B cell (primary cell): ENCODE data around the gene RTN4IP1.

Experiments used
- EZH2 ChIP-seq: IDR thresholded peaks from 2 replicates; pipeline ENCODE4 v1.6.1; 2012; ENCODE audit warnings: borderline replicate concordance, low read depth, mild to moderate bottlenecking, moderate library complexity, low read length; ENCODE audit not compliant: insufficient read depth, poor library complexity, severe bottlenecking
- TF ChIP-seq, protein P1 (sequence below): fragments of 200-600 bp; IDR thresholded peaks from one replicate; pipeline ENCODE4 v1.8.0; 2022; ENCODE audit warnings: antibody characterized with exemption, mild to moderate bottlenecking

DNA sequence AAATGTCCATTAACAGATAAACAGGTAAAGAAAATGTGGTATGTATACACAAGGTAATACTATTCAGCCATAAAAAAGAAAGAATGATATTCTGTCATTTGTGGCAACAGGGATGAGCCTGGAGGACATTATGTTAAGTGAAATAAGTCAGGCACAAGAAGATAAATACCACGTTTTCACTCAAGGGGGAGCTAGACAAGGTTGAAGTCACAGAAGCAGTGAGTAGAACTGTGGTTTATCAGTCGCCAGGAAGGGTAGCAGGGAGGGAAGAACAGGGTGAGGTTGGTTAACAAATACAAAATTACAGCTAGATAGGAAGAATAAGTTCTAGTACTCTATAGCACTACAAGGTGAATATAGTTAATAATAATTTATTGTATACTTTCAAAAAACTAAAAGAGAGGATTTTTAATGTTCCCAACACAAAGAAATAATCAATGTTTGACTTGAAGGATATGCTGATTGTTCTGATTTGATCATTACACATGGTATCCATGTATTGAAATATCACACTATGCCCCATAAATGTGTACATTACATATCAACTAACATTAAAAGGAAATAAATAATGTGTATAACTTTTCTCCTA lies 21.1 kb downstream of the RTN4IP1 start:
- TF ChIP-seq EZH2 = no peak
- TF ChIP-seq, protein P1, sequence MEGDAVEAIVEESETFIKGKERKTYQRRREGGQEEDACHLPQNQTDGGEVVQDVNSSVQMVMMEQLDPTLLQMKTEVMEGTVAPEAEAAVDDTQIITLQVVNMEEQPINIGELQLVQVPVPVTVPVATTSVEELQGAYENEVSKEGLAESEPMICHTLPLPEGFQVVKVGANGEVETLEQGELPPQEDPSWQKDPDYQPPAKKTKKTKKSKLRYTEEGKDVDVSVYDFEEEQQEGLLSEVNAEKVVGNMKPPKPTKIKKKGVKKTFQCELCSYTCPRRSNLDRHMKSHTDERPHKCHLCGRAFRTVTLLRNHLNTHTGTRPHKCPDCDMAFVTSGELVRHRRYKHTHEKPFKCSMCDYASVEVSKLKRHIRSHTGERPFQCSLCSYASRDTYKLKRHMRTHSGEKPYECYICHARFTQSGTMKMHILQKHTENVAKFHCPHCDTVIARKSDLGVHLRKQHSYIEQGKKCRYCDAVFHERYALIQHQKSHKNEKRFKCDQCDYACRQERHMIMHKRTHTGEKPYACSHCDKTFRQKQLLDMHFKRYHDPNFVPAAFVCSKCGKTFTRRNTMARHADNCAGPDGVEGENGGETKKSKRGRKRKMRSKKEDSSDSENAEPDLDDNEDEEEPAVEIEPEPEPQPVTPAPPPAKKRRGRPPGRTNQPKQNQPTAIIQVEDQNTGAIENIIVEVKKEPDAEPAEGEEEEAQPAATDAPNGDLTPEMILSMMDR = peak; percentile 92
